Astrocyte (in vitro differentiated cells and primary cell): ENCODE results near the gene DCAF5.

Experiments used
- CTCF ChIP-seq: IDR thresholded peaks from 2 replicates; pipeline ENCODE4 v1.5.1; 2011; ENCODE audit warnings: low read depth, mild to moderate bottlenecking, inconsistent platforms, low read length, moderate library complexity; ENCODE audit not compliant: insufficient read depth
- EZH2 ChIP-seq: IDR thresholded peaks from 2 replicates; pipeline ENCODE4 v1.6.1; 2012; ENCODE audit warnings: mild to moderate bottlenecking, low read length, inconsistent platforms; ENCODE audit not compliant: insufficient read depth

- TF ChIP-seq CTCF (no peak), EZH2 (no peak)
These were observed 20.3 kb downstream of the DCAF5 start for GRCh38 chr14:69132513-69133181.
